BE2C (cell line): Measurements from ENCODE around the gene CCDC150.
"Not testable (repeated sequence)": the region's sequence is repeated elsewhere in the genome, so short reads cannot be mapped to it uniquely, and the experiment has no call there.

Source experiments
- DNase-seq: peaks from one replicate; pipeline ENCODE4 v3.0.0-alpha.2; 2020
- H3K27me3 ChIP-seq: fragments of 250-450 bp; sonication (Bioruptor Pico); 2 replicates; pipeline ENCODE4 v1.5.1; 2020; ENCODE audit warnings: mild to moderate bottlenecking
- H3K36me3 ChIP-seq: fragments of 250-450 bp; sonication (Bioruptor Pico); 2 replicates; pipeline ENCODE4 v1.5.1; 2020; ENCODE audit warnings: mild to moderate bottlenecking
- H3K4me1 ChIP-seq: fragments of 250-450 bp; sonication (Bioruptor Pico); 2 replicates; pipeline ENCODE4 v1.5.1; 2020
- H3K4me3 ChIP-seq: 2 replicates; pipeline ENCODE4 v1.5.1; 2011; ENCODE audit warnings: low read depth, low read length
- H3K9me3 ChIP-seq: fragments of 250-450 bp; sonication (Bioruptor Pico); 2 replicates; pipeline ENCODE4 v1.5.1; 2020
- TF ChIP-seq, protein P1 (sequence below): IDR thresholded peaks from 2 replicates; pipeline ENCODE4 v1.5.1; 2012; ENCODE audit warnings: mild to moderate bottlenecking, low read depth, low read length

CCDC150 gene

DNA sequence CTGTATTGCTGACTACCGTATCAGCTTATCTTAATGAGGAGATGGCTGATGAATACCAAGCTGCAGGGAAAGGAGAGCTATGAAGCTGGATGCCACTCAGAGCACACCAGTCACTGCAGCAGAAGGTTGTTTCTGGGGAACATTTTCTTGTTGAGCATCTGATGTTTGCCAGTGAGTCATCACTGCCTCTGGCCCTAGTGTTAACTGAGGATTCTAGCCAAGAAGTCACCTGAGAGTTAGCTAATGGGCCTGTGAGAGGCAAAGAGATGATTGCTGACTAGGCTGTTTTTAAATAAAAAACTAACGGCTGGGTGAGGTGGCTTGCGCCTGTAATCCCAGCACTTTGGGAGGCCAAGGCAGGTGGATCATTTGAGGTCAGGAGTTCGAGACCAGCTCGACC lies 37.9 kb downstream of the CCDC150 start:
- Histone ChIP-seq H3K4me3 (no peak overlapping the region), H3K27me3 (no peaks in the 10 kb centered on the region), H3K36me3 (no peaks in the 10 kb centered on the region; the same call in 1 of the 2 replicates), H3K4me1 (peaks cover 7% of the 10 kb centered on the region; the same call in 1 of the 2 replicates), H3K9me3 (no peaks in the 10 kb centered on the region)
- TF ChIP-seq, protein P1, sequence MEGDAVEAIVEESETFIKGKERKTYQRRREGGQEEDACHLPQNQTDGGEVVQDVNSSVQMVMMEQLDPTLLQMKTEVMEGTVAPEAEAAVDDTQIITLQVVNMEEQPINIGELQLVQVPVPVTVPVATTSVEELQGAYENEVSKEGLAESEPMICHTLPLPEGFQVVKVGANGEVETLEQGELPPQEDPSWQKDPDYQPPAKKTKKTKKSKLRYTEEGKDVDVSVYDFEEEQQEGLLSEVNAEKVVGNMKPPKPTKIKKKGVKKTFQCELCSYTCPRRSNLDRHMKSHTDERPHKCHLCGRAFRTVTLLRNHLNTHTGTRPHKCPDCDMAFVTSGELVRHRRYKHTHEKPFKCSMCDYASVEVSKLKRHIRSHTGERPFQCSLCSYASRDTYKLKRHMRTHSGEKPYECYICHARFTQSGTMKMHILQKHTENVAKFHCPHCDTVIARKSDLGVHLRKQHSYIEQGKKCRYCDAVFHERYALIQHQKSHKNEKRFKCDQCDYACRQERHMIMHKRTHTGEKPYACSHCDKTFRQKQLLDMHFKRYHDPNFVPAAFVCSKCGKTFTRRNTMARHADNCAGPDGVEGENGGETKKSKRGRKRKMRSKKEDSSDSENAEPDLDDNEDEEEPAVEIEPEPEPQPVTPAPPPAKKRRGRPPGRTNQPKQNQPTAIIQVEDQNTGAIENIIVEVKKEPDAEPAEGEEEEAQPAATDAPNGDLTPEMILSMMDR: no peak
- peak; percentile 28 for DNase-seq

DNA sequence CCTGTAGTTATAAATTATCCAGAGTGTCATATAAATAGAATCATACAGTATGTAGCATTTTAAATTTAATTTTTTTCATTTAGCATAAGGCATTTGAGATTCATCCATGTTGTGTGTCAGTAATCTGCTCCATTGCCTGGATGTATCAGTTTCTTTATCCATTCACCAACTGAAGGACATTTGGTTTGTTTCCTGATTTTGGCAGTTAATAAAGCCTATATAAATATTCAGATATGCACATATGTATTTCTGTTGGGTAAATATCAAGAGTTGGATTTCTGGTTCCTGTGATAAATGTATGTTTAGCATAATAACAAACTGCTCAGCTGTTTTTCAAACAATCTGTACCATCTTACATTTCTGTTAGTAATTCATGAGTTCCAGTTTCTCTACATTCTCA lies 39.9 kb downstream of the CCDC150 start:
- no peak for DNase-seq
- no peak overlapping the region for H3K4me3 ChIP-seq
- no peaks in the 10 kb centered on the region for H3K9me3 ChIP-seq
- H3K4me1 ChIP-seq: peaks cover 7% of the 10 kb centered on the region; the same call in 1 of the 2 replicates
- H3K36me3 ChIP-seq: no peaks in the 10 kb centered on the region; the same call in 1 of the 2 replicates
- no peaks in the 10 kb centered on the region for H3K27me3 ChIP-seq
- TF ChIP-seq, protein P1: no peak

DNA sequence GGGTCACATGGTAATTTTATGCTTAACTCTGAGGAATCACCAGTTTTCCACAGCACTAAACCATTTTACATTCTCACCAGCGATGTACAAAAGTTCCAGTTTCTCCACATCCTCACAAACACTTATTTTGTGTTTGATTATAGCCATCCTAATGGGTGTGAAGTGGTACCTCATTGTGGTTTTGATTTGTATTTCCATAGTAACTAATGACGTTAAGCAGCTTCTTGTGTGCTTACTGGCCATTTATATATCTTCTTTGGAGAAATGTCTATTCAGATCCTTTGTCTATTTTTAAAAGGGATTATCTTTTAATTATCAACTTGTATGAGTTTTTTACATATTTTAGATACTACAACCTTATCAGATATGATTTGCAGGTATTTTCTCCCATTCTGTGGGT lies 42.0 kb downstream of the CCDC150 start:
- H3K4me3 ChIP-seq: no peak overlapping the region
- DNase-seq: no peak
- no peaks in the 10 kb centered on the region for H3K27me3 ChIP-seq
- no peaks in the 10 kb centered on the region for H3K9me3 ChIP-seq
- H3K36me3 ChIP-seq: no peaks in the 10 kb centered on the region
- TF ChIP-seq, protein P1: no peak
- peaks cover 7% of the 10 kb centered on the region; the same call in 1 of the 2 replicates for H3K4me1 ChIP-seq

DNA sequence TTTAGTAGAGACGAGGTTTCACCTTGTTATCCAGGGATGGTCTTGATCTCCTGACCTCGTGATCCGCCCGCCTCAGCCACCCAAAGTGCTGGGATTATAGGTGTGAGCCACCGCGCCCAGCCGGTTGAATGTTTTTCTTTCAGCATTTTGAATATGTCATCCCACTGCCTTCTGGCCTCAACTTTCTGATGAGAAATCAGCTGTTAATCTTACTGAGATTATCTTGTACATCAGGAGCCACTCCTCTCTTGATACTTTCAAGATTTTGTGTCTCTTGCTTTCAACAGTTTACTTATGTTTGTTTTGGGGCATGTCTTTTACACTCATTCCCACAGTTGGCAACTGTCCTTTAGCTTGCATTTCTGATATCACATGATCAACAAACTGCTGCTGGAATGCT lies 46.3 kb downstream of the CCDC150 start:
- no peaks in the 10 kb centered on the region for H3K36me3 ChIP-seq
- no peaks in the 10 kb centered on the region for H3K4me1 ChIP-seq
- no peaks in the 10 kb centered on the region for H3K9me3 ChIP-seq

DNA sequence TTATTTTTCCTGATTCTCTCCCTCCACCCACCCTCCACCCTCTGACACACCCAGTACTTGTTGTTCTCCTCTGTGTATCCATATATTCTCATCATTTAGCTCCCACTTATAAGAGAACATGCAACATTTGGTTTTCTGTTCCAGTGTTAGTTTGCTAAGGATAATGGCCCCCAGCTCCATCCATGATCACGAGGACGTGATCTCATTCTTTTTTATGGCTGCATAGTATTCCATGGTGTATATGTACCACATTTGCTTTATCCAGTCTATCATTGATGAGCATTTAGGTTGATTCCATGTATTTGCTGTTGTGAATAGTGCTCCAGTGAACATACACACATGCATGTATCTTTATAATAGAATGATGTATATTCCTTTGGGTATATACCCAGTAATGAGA lies 47.2 kb downstream of the CCDC150 start:
- H3K4me3 ChIP-seq, H3K4me1 ChIP-seq, H3K36me3 ChIP-seq, DNase-seq, H3K27me3 ChIP-seq, H3K9me3 ChIP-seq: not testable (repeated sequence)

More for the DNA sequence above, 46.3 kb downstream of the CCDC150 start:
- Histone ChIP-seq H3K27me3 (no peaks in the 10 kb centered on the region), H3K4me3 (no peak overlapping the region)
- no peak for DNase-seq
- TF ChIP-seq, protein P1: no peak

DNA sequence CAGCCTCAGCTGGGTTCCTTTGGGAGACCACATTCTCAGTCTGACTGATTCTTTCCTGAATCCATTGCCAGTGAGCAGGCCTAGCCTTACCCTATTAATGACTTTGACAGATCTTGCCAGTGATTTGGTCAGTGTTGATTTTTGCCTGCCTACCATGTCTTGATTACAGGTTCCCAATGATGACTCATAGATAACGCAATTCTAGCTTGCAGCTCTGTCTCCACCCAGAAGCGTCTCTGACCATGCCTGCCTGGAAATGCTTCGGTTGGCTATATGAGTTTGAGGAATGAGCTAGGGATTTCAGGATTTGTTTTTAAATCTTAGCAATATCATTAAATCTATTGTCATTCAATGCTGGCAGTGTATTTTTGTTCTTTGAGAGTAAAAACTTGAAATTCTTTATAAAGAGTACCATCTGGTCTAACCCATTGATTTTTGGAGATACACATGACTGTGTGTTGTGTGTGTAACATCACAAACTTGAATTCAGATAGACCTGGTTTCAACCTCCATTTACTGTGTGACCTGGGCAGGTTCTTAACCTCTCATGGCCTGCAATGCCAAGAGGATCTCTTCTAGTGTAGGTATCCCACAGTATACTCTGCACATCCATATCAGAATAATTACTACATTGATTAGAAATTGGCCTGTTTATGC lies 57.0 kb downstream of the CCDC150 start:
- no peaks in the 10 kb centered on the region for H3K36me3 ChIP-seq
- no peaks in the 10 kb centered on the region for H3K27me3 ChIP-seq
- TF ChIP-seq, protein P1: no peak
- DNase-seq: peak; percentile 24
- no peak overlapping the region for H3K4me3 ChIP-seq
- H3K9me3 ChIP-seq: no peaks in the 10 kb centered on the region
- no peaks in the 10 kb centered on the region for H3K4me1 ChIP-seq

DNA sequence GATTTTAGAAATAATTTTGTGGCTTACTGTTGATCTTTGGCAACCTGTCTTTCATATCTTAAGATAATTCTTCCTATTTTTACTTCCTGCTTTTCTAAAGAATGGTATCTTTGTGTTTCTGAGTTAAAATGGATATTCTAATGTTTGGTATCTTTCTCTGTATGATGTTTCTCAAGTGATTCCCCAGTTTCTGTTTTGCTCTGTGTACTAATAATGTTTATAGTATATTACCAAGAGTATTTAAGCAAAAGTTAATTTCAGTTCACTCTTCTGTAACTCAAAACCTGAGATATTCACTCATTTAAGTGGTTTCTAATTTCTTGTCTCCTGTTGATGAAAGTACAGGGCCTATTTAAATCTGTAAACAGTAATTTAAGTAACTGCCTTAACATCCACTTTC lies 58.3 kb downstream of the CCDC150 start:
- no peaks in the 10 kb centered on the region for H3K9me3 ChIP-seq
- no peak overlapping the region for H3K4me3 ChIP-seq
- no peak for DNase-seq
- TF ChIP-seq, protein P1: no peak
- H3K36me3 ChIP-seq: no peaks in the 10 kb centered on the region
- no peaks in the 10 kb centered on the region for H3K4me1 ChIP-seq
- H3K27me3 ChIP-seq: no peaks in the 10 kb centered on the region
